Measurements from ENCODE around the gene DZIP1. TPM values are rescaled to one million over a fixed set of nuclear protein-coding genes. Genes with fewer than 3 reads are reported as not detected.

DZIP1 gene
- total RNA-seq, 1 donor from 2014 or later, result 18.1 TPM

DNA sequence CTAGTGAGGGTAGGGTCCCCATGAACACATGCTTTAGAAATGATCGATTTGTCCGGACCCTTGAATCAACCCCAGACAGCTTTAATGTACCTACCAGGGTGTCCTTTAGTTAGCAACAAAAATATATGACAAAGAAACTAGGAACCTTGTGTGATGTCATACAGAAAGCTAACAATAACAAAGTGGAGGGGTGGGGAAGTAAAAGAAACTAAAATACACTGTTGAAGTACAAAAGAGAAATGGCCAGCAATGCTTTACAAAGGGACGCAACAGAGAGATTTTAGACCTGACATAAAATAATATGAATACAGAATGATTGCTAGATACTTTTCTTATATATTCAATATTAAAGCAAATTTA is 40.0 kb downstream of the DZIP1 start:
- Mint-ChIP-seq H3K36me3 (ENCODE audit: unreplicated experiment) (no peaks in the 10 kb centered on the region), H3K4me1 (ENCODE audit: low read depth, unreplicated experiment) (peaks cover 11% of the 10 kb centered on the region), H3K27ac (ENCODE audit: unreplicated experiment) (no peak overlapping the region), H3K27me3 (ENCODE audit: unreplicated experiment) (no peaks in the 10 kb centered on the region), H3K9me3 (ENCODE audit: unreplicated experiment) (no peaks in the 10 kb centered on the region), H3K4me3 (ENCODE audit: unreplicated experiment) (no peak overlapping the region)
- TF ChIP-seq, protein P1, sequence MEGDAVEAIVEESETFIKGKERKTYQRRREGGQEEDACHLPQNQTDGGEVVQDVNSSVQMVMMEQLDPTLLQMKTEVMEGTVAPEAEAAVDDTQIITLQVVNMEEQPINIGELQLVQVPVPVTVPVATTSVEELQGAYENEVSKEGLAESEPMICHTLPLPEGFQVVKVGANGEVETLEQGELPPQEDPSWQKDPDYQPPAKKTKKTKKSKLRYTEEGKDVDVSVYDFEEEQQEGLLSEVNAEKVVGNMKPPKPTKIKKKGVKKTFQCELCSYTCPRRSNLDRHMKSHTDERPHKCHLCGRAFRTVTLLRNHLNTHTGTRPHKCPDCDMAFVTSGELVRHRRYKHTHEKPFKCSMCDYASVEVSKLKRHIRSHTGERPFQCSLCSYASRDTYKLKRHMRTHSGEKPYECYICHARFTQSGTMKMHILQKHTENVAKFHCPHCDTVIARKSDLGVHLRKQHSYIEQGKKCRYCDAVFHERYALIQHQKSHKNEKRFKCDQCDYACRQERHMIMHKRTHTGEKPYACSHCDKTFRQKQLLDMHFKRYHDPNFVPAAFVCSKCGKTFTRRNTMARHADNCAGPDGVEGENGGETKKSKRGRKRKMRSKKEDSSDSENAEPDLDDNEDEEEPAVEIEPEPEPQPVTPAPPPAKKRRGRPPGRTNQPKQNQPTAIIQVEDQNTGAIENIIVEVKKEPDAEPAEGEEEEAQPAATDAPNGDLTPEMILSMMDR (IDR thresholded peaks at IDR 0.05; ENCODE audit: partially characterized antibody, unreplicated experiment), result no peak
- no peak for DNase-seq

DNA sequence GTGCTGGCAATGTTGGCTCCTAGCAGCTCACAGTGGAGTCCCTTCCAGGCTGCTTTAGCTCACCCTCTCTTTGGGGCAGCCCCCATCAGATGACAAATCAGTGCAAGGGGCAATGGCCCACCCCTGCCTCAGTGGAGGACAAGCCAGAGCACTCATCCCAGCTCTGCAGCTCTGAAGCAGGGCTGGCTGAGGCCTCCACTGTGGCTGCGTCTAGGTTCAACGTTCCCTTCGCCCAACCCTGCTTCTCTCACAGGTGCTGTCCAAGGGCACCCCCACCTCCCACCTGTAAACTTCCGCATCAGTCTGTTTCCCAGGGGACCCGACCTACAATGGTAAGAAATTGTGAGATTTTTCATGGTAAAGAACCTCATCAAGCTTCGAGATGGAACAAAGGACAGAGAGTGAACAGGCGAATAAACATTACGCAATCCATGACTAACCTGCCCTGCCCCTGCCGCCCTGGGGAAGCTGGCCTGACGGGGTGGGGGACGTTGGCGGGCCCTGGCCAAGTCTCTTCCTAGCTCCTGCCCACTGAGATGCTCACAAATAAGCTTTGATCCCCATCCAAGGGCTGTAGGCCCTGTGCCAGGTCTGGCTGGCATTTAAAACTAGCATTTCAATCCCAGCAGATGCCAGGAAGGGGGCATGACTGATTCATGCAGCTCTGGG is 40.5 kb downstream of the DZIP1 start:
- H3K36me3 Mint-ChIP-seq (ENCODE audit: unreplicated experiment), result no peaks in the 10 kb centered on the region
- H3K27me3 Mint-ChIP-seq (ENCODE audit: unreplicated experiment), result no peaks in the 10 kb centered on the region
- H3K9me3 Mint-ChIP-seq (ENCODE audit: unreplicated experiment), result no peaks in the 10 kb centered on the region
- H3K4me1 Mint-ChIP-seq (ENCODE audit: low read depth, unreplicated experiment), result peaks cover 7% of the 10 kb centered on the region
- no peak overlapping the region for H3K27ac Mint-ChIP-seq (ENCODE audit: unreplicated experiment)
- DNase-seq, result no peak
- TF ChIP-seq, protein P1 (IDR thresholded peaks at IDR 0.05; ENCODE audit: partially characterized antibody, unreplicated experiment), result no peak
- no peak overlapping the region for H3K4me3 Mint-ChIP-seq (ENCODE audit: unreplicated experiment)

DNA sequence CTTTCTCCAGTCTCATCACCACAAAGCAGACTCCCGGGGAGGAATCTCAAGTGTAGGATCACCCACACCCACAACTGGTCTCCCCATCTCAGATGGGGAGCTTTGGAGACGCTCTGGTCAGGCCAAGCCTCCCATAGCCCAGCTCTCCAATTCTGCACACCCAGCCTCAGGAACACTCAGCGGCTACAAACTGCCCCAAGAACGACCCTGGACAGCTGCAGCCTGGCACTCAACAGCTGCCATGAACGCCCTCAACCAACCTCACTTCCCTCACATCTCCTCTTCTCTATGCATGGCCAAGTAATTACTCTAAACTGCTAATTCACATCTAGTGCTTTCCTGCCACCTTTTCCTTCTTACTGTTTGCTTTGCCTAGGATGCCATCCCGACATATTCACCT is 42.6 kb downstream of the DZIP1 start:
- no peaks in the 10 kb centered on the region for H3K4me1 Mint-ChIP-seq (ENCODE audit: low read depth, unreplicated experiment)

DNA sequence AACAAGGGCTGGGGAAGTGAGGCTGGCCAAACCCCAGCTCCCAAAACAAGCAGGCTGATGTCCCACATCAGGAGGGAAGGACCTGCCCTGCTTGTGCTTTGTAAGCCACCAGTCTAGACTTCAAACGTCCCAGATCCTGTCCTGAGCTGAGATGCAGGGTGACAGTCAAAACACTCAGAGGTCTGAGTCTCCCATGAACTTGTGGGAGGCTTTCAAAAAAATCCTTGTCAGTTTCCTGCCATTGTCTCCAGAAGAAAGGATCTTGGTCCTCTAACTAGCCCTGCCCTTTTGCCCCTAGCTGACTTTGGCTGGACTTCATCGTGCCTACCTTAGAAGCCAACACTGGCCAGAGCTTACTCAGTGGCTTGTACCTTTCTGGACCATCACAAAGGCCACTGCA is 43.3 kb downstream of the DZIP1 start:
- DNase-seq, result no peak
- Mint-ChIP-seq H3K4me3 (ENCODE audit: unreplicated experiment) (no peak overlapping the region), H3K36me3 (ENCODE audit: unreplicated experiment) (no peaks in the 10 kb centered on the region), H3K27ac (ENCODE audit: unreplicated experiment) (no peak overlapping the region), H3K4me1 (ENCODE audit: low read depth, unreplicated experiment) (no peaks in the 10 kb centered on the region), H3K27me3 (ENCODE audit: unreplicated experiment) (no peaks in the 10 kb centered on the region), H3K9me3 (ENCODE audit: unreplicated experiment) (no peaks in the 10 kb centered on the region)
- TF ChIP-seq, protein P1 (IDR thresholded peaks at IDR 0.05; ENCODE audit: partially characterized antibody, unreplicated experiment), result no peak

More for the DNA sequence above, 42.6 kb downstream of the DZIP1 start:
- Mint-ChIP-seq H3K27me3 (ENCODE audit: unreplicated experiment) (no peaks in the 10 kb centered on the region), H3K27ac (ENCODE audit: unreplicated experiment) (no peak overlapping the region), H3K36me3 (ENCODE audit: unreplicated experiment) (no peaks in the 10 kb centered on the region), H3K4me3 (ENCODE audit: unreplicated experiment) (no peak overlapping the region), H3K9me3 (ENCODE audit: unreplicated experiment) (no peaks in the 10 kb centered on the region)
- TF ChIP-seq, protein P1 (IDR thresholded peaks at IDR 0.05; ENCODE audit: partially characterized antibody, unreplicated experiment), result no peak
- no peak for DNase-seq

DNA sequence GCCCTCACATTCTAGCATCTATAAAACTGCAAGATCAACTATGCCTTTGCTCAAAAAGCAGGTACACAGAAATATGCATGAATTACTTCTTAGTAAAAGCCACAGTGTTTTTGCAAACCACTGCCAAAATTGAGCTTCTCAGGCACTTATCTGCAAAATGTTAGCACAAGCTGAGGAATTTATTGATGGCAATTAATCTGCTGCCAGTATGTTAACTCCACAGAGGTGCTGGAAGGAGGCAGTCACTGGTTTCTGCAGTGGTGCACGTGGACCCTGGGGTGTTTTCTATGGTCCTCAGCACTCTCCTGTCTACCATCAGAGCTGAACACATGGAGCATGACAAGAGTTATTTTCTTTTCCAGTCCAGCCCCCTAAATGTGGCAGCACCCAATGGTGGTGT is 47.8 kb downstream of the DZIP1 start:
- Mint-ChIP-seq H3K4me1 (ENCODE audit: low read depth, unreplicated experiment) (no peaks in the 10 kb centered on the region), H3K36me3 (ENCODE audit: unreplicated experiment) (no peaks in the 10 kb centered on the region), H3K4me3 (ENCODE audit: unreplicated experiment) (no peak overlapping the region), H3K27me3 (ENCODE audit: unreplicated experiment) (no peaks in the 10 kb centered on the region), H3K9me3 (ENCODE audit: unreplicated experiment) (no peaks in the 10 kb centered on the region), H3K27ac (ENCODE audit: unreplicated experiment) (no peak overlapping the region)
- DNase-seq, result no peak
- TF ChIP-seq, protein P1 (IDR thresholded peaks at IDR 0.05; ENCODE audit: partially characterized antibody, unreplicated experiment), result no peak

Data from glutamatergic neuron (in vitro differentiated cells).